Measurements from ENCODE around the gene HAND1. TPM values are rescaled to one million over a fixed set of nuclear protein-coding genes. Genes with fewer than 3 reads are reported as not detected.
A peak's percentile ranks its signal among the peaks of the same experiment; 100 is the strongest.
"Not testable (repeated sequence)": the region's sequence is repeated elsewhere in the genome, so short reads cannot be mapped to it uniquely, and the experiment has no call there.

Gene HAND1
- not detected for polyA plus RNA-seq (ENCODE audit: insufficient read length in 10 of 10)
- long read RNA-seq, donor 1 = 0 reads
- long read RNA-seq, donor 2 = 0 reads
- long read RNA-seq, donor 3 = 0 reads
- long read RNA-seq, donor 4 = 0 reads
- long read RNA-seq, donor 5 = 0 reads
- long read RNA-seq, donor 6 = 0 reads
- long read RNA-seq, donor 7 = 0 reads
- long read RNA-seq, donor 8 = 0 reads
- long read RNA-seq, donor 9 = 0 reads

DNA sequence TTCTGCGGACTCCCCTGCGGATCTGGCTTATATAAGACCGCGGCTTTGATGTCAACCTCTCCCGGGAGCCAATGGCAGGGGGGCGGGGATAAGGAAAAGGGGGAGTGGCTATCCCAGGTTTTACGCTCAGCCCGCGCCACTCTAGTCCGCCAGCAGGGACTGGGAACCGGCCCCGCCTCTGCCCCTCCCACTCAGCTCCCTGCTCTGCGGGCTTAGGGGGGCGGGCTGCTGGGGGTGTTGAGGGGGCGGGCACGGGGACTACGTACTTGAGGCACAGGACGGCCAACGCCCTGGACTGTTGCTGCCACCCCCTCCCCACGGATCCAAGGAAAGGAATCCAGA lies at the start of gene HAND1:
TSS of gene HAND1 (minus strand) at position 4 of the 342 bp plus-strand sequence. CDS start 219 bp downstream, outside the sequence.
- peak in 2 of 3 donors; percentile 18 to 27 for DNase-seq

DNA sequence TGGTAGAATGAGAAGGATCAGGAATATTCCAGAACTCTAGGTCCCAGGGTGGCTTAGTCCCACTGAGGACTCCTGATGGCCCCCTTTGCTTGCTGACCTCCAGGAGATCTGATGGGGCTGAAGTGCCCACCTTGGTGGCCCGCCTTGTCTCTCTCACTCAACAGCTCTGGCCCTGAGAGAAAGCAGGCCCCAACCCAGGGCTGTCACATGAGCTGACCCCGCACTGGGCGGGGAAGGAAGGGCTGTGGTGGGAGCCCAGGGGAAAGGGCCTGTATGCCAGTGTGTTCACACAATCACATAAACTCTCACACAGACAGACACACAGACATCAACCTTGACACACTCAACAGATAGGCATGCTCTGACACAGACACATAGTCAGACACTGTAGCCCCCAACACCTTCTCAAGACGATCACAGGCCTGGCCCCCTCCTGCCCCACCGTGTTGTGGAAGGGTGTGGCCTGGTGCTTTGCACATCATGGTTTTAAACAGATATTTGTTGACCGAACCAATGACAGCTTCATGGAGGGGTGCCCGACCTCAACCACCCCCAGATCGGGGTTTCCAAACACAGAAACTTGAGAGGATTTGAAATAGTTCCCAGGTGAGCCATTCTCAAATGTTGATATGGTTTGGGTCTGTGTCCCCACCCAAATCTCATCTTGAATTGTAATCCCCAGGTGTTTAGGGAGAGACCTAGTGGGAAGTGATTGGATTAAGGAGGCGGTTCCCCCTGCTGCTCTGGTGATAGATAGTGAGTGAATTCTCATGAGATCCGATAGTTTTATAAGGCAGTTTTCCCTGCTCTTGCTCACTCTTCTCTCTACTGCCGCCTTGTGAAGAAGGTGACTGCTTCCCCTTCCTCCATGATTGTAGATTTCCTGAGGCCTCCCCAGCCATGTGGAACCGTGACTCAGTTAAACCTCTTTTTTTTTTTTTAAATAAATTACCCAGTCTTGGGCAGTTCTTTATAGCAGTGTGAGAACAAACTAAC lies 48.5 kb upstream of the HAND1 start:
- DNase-seq = no peak

DNA sequence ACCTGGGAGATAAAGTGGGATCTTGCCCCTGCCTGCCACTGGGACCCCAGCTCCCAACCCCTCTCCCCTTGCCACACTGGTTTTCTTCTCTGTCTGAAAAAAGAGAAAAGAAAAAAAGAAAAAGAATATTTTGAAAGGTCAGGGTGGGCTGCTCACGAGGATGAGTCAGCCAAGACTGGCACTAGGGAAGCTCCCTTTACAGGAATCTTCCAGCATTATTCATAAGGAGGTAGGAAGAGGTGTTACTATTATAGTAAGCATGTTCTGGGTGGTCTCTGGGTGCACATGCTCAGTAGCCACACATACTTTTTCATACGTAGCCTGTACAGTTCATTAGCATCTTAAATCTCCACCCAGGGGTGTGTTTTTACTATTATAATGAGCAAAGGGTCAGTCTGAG lies 46.8 kb upstream of the HAND1 start:
- DNase-seq = no peak

DNA sequence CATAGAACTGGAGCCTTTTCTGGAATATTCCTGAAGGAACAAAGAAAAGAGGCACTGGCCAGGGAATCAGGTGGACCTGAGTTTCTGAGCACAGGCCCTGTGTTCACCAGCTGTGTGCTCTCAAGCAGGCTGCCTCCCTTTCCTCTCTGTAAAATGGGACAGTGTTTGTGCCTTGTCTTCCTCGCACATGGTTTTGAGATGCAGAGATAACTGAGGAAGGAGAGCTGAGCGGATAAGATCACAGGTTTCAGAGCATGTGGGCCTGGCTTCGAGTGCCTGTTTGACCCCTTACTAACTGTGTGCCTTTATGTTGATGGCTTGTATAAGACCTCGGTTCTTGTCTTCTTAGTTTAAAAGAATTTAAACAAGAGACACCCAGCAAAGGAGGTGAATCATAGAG lies 46.2 kb upstream of the HAND1 start:
- DNase-seq = no peak

GRCh38 chr5:154523709-154524108 lies 45.7 kb upstream of the HAND1 start:
- peak in 1 of 3 donors; percentile 32 for DNase-seq

- DNase-seq = peak in 1 of 3 donors; percentile 16
Measured at GRCh38 chr5:154523104-154523503, 45.1 kb upstream of the HAND1 start.

GRCh38 chr5:154522284-154522683 lies 44.3 kb upstream of the HAND1 start:
- DNase-seq = no peak

GRCh38 chr5:154521756-154522155 lies 43.7 kb upstream of the HAND1 start:
- DNase-seq = no peak

- no peak for DNase-seq
Measured at GRCh38 chr5:154520861-154521453, 42.9 kb upstream of the HAND1 start.

DNA sequence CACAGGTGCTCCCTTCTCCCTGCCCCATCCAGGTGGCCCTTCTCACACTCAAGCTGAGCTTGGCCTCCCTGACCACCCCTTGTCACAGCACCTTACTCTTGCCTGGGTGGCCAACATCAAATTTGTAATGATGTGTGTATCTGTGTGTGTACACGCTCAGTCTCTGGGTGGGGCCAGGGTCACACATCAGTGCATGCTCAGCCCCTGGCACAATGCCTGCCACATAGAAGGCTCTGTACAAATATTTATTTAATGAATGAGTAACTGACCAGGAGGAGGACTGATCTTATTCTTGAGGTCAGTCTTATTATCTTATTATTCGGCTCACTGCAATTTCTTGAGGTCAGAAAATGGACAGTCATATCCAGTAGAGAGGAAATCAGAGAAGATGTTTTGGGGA lies 41.3 kb upstream of the HAND1 start:
- no peak for DNase-seq

DNA sequence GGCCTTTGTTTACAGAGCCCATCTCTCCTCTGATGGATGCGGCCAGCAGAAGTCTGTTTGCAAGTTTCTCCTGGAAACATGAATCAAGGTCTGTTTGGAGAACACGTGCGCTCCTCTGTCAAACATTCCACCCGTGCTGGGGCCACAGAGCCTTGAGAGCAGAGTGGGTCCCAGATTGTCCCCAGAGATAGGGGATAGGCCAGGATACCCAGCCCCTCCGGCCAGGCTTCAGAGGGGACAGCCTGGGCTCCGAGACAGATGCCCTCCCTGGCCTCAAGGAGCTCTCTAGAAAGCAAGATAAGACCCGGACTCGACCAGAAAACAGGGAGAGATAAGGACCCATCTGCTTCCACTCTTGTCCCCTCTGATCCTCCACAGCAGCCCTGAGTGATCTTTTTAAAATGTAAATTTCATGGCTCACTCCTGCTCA lies 40.4 kb upstream of the HAND1 start:
- DNase-seq = no peak

DNA sequence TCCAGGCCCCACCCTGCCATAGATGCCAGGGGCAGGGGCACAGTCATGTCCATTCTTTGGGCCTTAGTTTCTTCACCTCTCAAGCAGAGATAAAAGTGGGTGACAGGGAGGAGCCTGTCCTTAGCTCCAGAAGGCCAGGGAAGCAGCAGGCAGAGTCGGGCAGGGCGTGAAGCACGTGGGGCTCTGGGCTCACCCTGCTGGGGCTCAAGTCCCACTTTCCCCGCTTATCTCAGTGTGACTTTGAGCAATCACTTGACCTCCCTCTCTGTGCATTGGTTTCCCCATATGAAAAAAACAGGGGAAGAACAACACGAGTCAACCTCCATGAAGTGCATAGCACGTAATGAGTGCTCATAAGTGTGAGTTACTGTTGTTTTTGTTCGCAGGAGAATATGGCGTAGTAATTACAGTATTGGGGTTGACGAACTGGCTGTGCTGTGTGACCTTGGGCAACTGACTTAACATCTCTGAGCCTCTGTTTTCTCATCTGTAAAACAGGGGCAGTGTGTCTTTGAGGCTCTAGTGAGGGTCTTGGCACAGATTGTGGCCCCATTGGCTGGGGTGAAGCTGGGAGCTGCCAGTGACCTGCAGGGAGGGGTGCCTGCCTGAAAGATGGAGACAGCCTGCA lies 39.9 kb upstream of the HAND1 start:
- no peak for DNase-seq

DNA sequence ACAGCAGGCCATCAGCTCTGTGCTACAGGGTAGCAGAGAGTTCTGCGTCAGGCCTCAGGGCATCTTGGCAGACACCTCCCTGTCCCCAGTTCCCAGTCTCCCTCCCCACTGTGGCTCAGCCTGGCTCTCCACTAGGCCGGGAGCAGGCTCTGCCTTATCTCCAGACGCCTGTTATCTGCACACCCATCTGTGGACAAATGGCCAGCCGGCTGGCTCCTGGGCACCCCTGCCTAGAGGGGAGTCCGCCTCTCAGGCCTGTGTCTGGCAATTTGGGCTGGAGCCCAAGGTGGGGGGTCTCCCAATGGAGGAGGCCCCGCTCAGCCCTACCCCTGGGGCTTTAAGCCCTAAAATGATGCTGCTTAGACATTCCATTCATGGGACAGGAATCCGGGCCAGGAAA lies 39.2 kb upstream of the HAND1 start:
- DNase-seq = no peak

GRCh38 chr5:154516475-154516874 lies 38.4 kb upstream of the HAND1 start:
- DNase-seq = no peak

- not testable (repeated sequence) for DNase-seq
Measured at GRCh38 chr5:154515488-154515887, 37.5 kb upstream of the HAND1 start.

DNA sequence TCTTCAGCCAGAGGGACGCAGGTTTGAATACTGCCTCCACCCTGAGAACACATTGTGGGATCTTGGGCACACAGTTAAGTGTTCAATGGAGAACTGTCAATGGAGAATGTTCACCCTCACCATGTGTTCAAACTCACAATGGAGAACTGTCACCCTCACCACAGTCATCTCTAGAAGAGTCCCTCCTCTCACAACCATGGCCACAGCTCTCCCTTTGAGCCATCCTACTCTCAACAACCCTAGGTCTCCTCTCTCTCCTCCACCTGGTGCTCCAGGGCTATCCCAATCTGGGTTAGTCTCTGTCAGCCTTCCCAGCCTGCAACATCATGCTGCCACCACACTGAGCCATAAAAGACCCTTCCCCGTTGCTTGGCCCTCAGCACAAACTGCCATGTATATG lies 36.3 kb upstream of the HAND1 start:
- DNase-seq = no peak

GRCh38 chr5:154513669-154514084 lies 35.6 kb upstream of the HAND1 start:
- peak in 1 of 3 donors; percentile 7 for DNase-seq

DNA sequence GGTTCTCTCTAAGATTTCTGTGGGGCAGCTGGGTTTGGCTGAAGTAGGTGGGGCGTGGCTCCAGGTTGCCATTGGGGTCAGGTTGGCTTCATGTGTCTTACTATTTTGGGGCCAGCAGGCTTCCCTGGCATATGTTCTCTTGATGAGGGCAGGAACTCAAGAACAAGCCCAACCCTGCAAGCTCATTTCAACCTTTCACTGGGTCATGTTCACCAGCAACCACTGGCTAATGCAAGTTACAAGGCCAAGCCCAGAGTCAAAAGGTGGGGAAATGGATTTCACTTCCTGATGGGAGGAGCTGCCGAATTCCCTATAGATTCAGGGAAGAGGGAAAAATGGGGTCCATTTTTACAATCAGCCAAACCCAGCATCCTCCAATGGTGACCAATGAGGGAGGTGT lies 34.0 kb upstream of the HAND1 start:
- DNase-seq = no peak

DNA sequence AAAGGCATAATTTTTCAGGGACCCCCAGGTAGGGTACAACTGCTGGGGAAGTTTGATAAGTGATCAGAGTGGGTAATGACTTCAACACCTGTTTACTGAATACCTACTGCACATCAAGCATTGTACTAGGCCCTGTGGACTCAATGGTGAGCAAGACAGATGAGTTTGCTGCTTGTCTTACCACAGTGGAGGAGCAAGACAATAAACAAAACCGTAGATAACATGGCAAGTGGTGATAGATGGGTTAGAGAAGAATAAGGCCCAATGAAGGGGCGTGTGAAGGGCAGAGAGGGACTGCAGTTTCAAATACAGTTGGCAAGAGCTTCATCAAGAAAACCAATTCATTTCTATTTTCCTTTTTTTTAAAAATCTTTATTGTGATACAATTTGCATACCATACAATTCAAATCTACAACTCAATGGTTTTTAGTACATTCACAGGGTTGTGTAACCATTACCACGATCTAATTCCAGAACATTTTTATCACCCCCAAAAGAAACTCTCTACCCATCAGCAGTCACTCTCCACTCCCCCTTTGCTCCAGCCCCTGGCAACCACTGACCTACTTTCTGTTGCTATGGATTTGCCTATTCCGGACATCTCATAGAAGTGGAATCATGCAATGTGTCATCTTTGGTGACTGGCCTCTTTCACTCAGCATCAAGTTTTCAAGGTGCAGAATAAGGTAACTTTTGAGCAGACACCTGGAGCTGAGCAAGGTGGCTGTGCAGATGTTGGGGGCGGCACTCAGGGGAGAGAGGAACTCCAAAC lies 31.9 kb upstream of the HAND1 start:
- DNase-seq = no peak

- no peak for DNase-seq
Measured at GRCh38 chr5:154508114-154508513, 30.1 kb upstream of the HAND1 start.

DNA sequence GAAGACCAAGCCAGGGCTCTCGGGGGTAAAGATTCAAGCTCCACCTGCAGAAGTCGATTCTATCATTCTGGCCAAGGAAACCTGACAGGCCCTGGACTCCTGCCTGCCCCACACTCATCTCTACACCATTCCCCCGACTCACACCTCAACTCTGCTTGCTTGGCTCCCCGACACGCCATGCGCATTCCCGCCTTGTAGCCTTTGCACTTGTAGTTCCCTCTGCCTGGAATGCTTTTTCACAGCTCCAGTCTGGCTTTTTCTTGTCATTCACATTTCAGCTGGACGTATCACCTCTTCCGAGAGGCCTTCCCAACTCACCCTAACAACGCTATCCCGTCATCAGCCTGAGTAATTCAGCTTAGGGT lies 28.7 kb upstream of the HAND1 start:
- DNase-seq = no peak

Data from muscle of back (tissue), 13 donors.